ENCODE measurements around the gene SLC14A1.

DNA sequence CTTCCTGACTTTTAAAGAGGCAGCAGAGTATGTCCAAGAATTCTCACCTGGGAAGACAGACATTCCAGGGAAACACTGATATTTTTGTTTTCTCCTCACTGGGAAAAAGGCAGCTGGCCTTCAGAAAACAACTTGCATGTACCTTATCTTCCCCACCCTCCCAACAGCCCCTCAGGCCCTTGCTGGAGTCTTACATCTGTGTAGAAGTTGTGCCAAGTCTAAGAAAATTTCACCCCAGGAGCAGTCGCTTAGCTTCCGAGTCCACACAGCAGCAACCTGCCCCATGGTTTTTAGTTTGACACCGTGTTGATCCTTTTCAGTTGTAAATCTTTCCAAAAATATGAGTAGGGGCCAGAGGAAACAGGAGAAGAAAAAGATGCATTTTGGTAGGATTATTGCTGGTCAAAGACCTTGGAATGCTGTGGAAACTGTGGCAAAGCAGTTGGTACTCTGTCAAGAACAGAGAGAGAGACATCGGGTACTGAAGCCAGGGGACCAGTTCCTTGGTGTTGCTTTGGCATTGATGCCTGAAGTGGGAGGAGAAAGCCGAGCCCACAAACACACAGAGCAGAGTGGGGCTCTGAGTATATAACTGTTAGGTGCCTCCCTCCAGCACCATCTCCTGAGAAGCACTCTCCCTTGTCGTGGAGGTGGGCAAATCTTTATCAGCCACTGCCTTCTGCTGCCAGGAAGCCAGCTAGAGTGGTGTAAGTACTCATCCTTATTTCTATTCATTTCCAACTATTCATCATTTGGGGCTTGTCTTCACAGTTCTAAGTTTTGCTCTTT lies at the start of gene SLC14A1:
- TF ChIP-seq POLR2A (IDR thresholded peaks at IDR 0.05; ENCODE audit: low read length): peak; percentile 87
- TF ChIP-seq GATA1 (IDR thresholded peaks at IDR 0.05; ENCODE audit: low read depth, low read length): no peak
